GM19238 (cell line): Measurements from ENCODE around the gene MPPED2.

Experiments
- DNase-seq: peaks from one replicate; pipeline ENCODE4 v3.0.0; 2011; ENCODE audit warnings: low spot score; ENCODE audit not compliant: insufficient read length

The MPPED2 gene

GRCh38 chr11:30423279-30423648, 162.9 kb downstream of the MPPED2 start:
- no peak for DNase-seq

DNA sequence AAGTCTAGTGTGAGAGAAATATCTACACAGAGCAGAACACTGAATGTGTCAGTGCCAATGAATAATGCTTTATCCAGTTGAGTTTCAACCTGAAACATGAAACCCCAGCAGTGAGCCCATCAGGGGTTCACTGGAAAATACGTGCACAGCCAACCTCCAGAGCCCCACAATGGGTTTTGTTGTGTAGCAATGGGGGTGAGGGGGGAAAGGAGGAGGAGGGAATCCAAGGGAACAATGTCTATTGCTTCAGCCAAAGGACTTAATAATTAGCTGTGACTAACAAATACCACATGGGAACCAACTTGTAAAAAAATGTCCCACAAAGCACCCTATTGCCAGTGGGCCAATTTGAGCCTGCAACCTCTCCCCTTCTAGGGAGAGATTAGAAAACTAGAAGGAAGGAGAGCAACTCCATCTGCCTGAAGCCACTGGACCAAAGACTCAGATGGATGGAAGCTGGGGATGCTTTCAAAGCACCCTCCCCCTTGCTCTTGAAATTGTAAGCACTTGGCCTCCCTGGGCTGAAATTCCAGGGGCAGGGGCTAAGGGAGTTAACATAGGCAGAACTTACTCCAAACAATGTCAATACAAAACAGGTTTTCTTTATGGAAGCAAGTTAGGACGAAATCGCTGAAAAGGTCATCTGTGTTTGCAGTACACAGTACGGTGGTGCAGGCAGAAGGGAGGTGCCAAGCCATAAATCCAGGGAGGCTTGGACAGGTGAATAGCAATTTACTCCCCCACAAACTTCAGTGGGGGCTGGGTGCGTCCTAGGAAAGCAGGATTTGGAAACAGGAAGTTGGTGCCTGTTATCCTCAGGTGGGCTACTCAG, 163.5 kb downstream of the MPPED2 start:
- no peak for DNase-seq

DNA sequence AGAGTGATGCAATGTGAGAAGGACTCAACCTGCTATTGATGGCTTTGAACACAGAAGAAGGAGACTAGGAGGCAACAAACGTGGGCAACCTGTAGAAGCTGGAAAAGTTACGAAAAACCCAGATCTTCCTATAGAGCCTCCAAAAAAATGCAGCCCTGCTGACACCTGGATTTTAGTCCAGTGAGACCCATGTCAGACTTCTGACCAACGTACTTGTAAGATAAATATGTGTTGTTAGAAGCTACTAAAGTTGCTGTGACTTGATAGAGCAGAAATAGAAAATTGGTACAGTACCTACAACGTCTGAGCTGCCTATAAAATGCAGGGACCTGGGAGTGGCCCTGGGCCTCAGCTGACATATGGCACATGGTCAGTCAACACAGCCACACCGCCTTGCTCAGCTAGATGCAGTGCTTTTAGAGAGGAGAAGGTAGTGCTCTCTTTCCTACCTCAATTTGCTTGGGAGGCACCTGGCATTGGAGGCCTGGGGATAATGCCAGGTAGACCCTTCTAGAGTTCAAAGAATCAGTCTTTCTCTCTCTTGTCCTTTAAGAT, 165.8 kb downstream of the MPPED2 start:
- DNase-seq = no peak

DNA sequence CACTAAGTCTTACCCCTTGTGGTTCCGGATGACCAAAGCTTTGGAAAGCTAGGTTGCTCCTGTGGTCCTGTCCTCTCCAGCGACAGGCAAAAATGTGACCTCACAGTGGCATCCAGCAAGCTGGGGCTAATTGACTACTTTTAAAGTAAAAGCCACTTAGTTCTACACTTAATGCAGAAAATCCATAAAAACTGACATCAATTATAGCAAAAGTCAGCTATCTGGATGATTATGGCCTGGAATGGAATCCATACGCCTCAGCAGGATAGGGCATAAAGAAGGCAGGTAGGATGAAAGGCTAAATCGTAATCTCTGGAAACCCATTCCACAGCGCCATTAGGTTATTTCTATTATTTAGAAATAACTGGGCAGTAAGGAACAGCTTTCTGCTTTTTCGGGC, 171.3 kb downstream of the MPPED2 start:
- DNase-seq = no peak

DNA sequence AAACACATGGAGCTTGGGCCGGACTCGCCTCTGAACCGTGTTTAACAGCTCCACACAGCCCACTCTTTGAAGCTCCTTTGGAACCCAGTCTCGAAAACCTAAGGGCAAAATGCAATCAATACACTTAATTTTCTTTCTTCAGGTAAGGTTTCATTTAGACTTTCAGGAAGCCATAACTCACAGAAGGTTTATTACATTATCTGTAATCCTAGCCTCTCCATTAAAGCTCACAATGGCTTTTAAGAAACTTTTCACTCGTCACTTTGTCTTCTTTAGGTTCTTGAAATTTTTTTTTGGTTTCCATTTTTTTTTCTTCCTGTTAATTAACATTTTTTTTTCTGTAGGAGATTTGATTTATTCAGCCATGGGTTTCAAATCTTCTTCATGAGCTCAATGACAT, 171.9 kb downstream of the MPPED2 start:
- no peak for DNase-seq

GRCh38 chr11:30412509-30412908, 173.6 kb downstream of the MPPED2 start:
- no peak for DNase-seq

- DNase-seq = no peak
Measured at GRCh38 chr11:30411383-30411782, 174.8 kb downstream of the MPPED2 start.

DNA sequence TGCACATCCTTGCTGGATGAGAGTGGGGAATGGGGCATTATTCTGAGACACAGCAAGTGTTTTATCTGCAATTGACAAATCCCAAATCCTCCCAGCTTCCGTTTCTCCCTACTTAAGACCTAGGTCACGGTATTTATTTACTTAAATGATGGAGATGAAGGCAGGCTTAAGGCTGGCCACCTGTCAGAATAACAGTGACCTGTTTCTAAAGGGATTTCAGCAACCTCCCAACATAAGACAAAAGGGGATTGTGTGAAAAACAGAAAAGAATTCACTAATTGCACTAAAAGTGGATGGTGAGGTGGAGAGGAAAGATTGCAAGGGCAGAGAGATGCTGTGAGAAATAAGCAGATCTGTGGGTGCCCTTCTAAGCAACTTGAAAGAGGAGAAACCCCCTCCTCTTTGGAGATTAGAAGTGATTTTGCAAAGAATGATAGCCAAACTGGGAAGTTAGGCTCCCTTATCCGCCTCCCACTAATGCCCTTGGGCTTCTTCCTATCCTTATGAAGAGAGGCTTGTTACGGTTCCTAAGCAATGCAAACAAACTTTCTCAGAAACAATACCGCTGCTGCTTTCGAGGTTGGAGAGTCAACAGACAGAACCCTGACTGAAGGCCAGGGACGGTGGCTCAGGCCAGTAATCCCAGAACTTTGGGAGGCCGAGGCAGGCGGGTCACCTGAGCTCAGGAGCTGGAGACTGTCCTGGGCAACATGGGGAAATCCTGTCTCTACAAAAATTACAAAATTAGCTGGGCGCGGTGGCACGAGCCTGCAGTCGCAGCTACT, 179.0 kb downstream of the MPPED2 start:
- no peak for DNase-seq

- DNase-seq = no peak
Measured at GRCh38 chr11:30405385-30405784, 180.8 kb downstream of the MPPED2 start.

DNA sequence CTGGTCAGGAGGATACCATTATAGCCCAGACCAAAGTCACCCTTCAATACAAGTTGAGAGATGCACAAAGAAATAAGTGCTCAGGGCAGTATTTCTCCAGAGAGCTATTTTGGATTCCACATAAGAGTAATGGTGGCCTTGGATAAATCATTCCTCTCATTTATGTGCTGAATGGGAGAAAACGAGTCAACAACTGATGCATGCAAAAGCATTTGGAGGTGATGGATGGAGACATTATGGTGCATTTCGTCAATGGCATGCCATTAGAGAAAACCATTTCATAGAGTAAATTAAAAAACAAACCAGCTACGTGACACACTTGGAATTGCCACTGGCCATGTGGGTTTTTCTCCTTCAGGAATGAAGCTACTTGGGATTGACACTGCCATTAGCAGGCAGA, 182.0 kb downstream of the MPPED2 start:
- DNase-seq = no peak

DNA sequence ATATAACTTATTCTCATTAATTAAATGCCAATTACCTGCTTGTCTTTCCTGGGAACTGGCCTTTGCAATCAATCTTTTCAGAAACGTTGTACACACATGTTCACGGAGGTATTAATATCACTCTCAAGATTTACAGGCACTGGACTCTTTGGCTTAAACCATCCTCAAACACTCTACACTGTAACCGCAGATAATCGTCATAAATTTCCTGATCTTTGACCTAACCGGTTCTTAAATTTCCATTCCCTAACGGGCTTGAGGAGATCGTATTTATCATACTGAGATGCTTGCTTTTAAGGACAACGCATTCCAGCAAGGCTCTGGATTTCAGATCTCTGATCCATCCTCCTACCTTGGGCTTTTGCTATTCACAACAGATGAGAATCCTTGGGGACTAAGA, 190.4 kb downstream of the MPPED2 start:
- no peak for DNase-seq

DNA sequence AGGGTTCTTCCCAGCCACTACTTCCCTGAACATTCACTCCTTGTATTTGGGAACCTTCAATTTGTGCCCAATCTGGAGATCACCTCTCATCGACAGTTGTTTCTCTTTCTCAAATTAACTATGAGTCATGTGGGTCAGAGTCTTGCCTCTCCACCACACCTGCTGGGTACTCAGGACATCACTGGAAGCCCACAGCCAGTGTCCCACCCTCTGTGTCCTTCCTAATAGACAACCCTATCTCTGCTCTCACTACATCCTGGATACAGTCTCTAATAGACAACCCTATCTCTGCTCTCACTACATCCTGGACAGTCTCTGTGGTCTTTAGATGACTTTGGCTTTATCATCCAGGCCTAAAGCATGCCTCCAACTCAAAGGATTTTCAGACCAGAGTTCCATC, 193.1 kb downstream of the MPPED2 start:
- DNase-seq = no peak

- DNase-seq = no peak
Measured at GRCh38 chr11:30392221-30392784, 193.8 kb downstream of the MPPED2 start.

GRCh38 chr11:30388957-30389356, 197.2 kb downstream of the MPPED2 start:
- no peak for DNase-seq

DNA sequence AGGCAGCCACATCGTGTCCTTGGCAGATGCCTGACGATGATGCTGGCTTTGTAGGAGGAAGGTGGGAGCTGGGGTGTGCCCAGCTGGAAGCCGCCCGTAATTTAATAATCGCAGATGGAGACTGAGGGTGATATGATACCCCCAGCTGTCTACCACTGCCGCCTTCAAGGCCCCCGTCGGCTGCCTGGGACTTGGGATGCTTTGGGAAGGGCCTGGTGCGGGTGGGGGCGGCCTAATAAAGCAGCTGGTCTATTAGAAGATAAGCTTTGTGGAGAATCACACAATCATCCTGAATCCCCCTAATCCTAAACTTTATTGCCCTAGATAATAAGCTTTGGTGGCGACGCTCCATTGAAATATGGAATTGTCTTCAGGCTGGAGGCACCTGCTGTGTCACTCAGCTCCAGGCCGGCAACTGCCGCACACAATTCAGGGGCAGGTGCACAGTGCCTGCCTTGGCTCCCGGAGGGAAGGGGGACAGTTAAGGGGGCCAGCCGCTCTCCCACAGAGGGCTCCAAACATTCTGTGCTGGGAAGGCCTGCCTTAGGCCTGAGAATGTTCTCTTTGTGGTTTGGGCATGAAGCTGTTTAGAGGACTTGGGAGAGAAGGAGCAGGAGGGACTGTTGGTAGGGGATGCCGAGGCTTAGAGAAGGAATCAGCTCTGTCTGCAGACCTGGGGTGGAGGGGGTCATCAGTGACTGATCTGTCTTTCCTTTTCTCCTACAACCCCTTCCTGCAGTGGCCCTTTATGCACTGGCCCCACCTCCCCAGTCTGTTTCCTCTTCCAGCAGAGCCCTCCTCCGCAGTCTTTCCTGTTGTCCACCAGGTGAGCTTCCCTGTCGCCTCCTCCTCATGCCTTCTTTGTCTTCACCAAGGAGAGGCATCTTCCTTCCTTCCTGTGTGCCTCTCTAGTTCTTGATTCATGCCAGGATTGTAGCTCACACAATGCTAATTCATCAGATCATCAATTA, 198.0 kb downstream of the MPPED2 start:
- no peak for DNase-seq

DNA sequence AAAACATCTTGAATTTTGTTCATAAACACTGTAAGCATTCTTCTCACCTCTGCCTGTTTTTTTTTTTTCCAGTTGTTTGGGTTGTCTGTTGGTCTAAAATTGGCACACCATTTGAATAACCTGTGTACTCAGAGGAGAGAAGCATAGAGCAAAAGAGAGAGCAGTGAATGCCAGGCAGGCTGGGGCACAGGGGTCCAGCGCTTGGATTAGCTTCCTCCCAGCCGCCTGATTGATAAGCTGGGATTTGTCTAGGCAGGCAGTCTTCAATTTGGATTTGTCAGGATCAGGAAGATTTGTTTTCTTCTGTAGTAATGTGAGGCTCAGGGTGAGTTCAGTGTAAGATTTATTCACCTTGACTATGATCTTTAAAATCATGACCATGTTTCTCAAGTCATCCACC, 204.3 kb downstream of the MPPED2 start:
- DNase-seq = no peak

GRCh38 chr11:30380846-30381245, 205.3 kb downstream of the MPPED2 start:
- no peak for DNase-seq

GRCh38 chr11:30377347-30377746, 208.8 kb downstream of the MPPED2 start:
- DNase-seq = no peak

DNA sequence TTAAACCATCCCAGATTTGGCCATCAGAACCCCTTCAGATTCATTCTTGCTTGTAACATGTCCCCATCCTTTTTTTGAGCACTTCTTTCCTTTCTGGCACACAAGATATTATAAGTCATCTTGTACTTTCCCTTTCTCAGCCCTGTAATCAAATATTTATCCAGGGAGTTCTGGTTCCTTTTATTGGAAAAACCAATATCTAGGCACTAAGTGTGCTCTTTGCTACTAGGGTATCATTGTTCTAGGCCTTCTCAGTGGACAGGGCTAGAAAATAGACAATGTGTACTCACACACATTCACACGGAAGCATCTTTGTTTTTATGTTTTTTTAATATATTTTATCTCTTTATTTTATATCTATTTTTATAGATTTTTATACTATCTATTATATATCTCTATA, 216.0 kb downstream of the MPPED2 start:
- DNase-seq = no peak

- DNase-seq = no peak
Measured at GRCh38 chr11:30368394-30368793, 217.8 kb downstream of the MPPED2 start.
